NCI-H1436 (cell line): ENCODE results near the gene COPZ1.
"Not testable (repeated sequence)": the region's sequence is repeated elsewhere in the genome, so short reads cannot be mapped to it uniquely, and the experiment has no call there.

Experiments
- DNase-seq: peaks from one replicate; lab custom pipeline; 2025; lab: John Stamatoyannopoulos, UW

COPZ1 gene

GRCh38 chr12:54294152-54294952, 30.6 kb upstream of the COPZ1 start:
- peak; percentile 52 for DNase-seq

- no peak for DNase-seq
Measured at GRCh38 chr12:54294953-54295566, 29.9 kb upstream of the COPZ1 start.

- DNase-seq = no peak
Measured at GRCh38 chr12:54296393-54297099, 28.4 kb upstream of the COPZ1 start.

- no peak for DNase-seq
Measured at GRCh38 chr12:54298904-54299303, 26.0 kb upstream of the COPZ1 start.

- DNase-seq = no peak
Measured at GRCh38 chr12:54299515-54300224, 25.3 kb upstream of the COPZ1 start.

GRCh38 chr12:54300225-54300731, 24.7 kb upstream of the COPZ1 start:
- DNase-seq = no peak

GRCh38 chr12:54300732-54301427, 24.1 kb upstream of the COPZ1 start, which contains the start of gene NFE2:
TSS of gene NFE2 (minus strand) at chr12:54301015. CDS start at chr12:54295248, 5,767 bp downstream.
- peak; percentile 33 for DNase-seq

- no peak for DNase-seq
Measured at GRCh38 chr12:54301428-54302048, 23.4 kb upstream of the COPZ1 start.

GRCh38 chr12:54303640-54304039, 21.3 kb upstream of the COPZ1 start:
- no peak for DNase-seq

- no peak for DNase-seq
Measured at GRCh38 chr12:54304187-54304810, 20.6 kb upstream of the COPZ1 start.

GRCh38 chr12:54306925-54307741, 17.8 kb upstream of the COPZ1 start:
- peak; percentile 38 for DNase-seq

GRCh38 chr12:54311051-54311450, 13.9 kb upstream of the COPZ1 start:
- DNase-seq = no peak

GRCh38 chr12:54312309-54312708, 12.6 kb upstream of the COPZ1 start:
- DNase-seq = not testable (repeated sequence)

GRCh38 chr12:54321363-54321762, 3.6 kb upstream of the COPZ1 start:
- no peak for DNase-seq

- not testable (repeated sequence) for DNase-seq
Measured at GRCh38 chr12:54325442-54326109, 645 bp downstream of the COPZ1 start.

- DNase-seq = no peak
Measured at GRCh38 chr12:54328595-54329337, 3.8 kb downstream of the COPZ1 start.

- no peak for DNase-seq
Measured at GRCh38 chr12:54329759-54330158, 4.8 kb downstream of the COPZ1 start.

- no peak for DNase-seq
Measured at GRCh38 chr12:54330442-54330841, 5.5 kb downstream of the COPZ1 start.
